IMR-90 (cell line): ENCODE results near the gene KCNMB3. TPM values are rescaled to one million over a fixed set of nuclear protein-coding genes. Genes with fewer than 3 reads are reported as not detected.

Source experiments
- ATAC-seq: fragments of 200-7000 bp; cut with Tn5 transposase; 2 replicates; pipeline ENCODE4 v1.9.1; 2020; ENCODE audit warnings: low read depth, mild to moderate bottlenecking, moderate library complexity
- BruUV-seq: library from RNA; stranded (reverse); fragments of 400-500 nt; replicated peaks from 2 replicates; lab custom pipeline; 2021; lab: Mats Ljungman, UMichigan
- CTCF ChIA-PET: fragments of 300-600 bp; formaldehyde crosslinking; extraction: SDS; loops from one replicate; lab custom pipeline; 2021; ENCODE audit warnings: antibody characterized with exemption; lab: Yijun Ruan, JAX
- POLR2A ChIA-PET: fragments of 300-600 bp; sonication (Branson Sonifier 250); formaldehyde crosslinking; loops from one replicate; lab custom pipeline; 2022; ENCODE audit warnings: antibody characterized with exemption; ENCODE audit not compliant: unreplicated experiment; lab: Charles Lee
- DNase-seq: peaks from one replicate; pipeline ENCODE4 v3.0.0; 2013
- H2AFZ ChIP-seq: replicated peaks from 2 replicates; pipeline ENCODE3; 2013; ENCODE audit warnings: low read length, mild to moderate bottlenecking; ENCODE audit not compliant: poor library complexity
- H2AK5ac ChIP-seq: 2 replicates; pipeline ENCODE4 v1.6.1; 2013; ENCODE audit warnings: low read depth, low read length, inconsistent platforms
- H2AK9ac ChIP-seq: replicated peaks from 2 replicates; pipeline ENCODE3; 2013; ENCODE audit warnings: mild to moderate bottlenecking, low read depth, low read length, moderate library complexity; ENCODE audit not compliant: poor library complexity
- H2BK120ac ChIP-seq: 2 replicates; pipeline ENCODE4 v1.6.1; 2013; ENCODE audit warnings: low read depth, low read length, inconsistent platforms
- H2BK15ac ChIP-seq: 3 replicates; pipeline ENCODE4 v1.6.1; 2013; ENCODE audit warnings: low read depth, low read length, inconsistent platforms
- H2BK20ac ChIP-seq: 2 replicates; pipeline ENCODE4 v1.6.1; 2013; ENCODE audit warnings: low read depth, mild to moderate bottlenecking, inconsistent platforms, low read length, moderate library complexity
- H2BK5ac ChIP-seq: 2 replicates; pipeline ENCODE4 v1.6.1; 2013; ENCODE audit warnings: mild to moderate bottlenecking, low read depth, low read length, inconsistent platforms; ENCODE audit not compliant: poor library complexity, severe bottlenecking
- H3K14ac ChIP-seq: replicated peaks from 2 replicates; pipeline ENCODE4 v1.6.1; 2013; ENCODE audit warnings: low read depth, low read length, inconsistent platforms
- H3K18ac ChIP-seq: 2 replicates; pipeline ENCODE4 v1.6.1; 2013; ENCODE audit warnings: low read depth, low read length, control low read depth
- H3K23ac ChIP-seq: 2 replicates; pipeline ENCODE4 v1.6.1; 2013; ENCODE audit warnings: low read depth, low read length, inconsistent platforms
- H3K27ac ChIP-seq: 2 replicates; pipeline ENCODE4 v1.5.1; 2013; ENCODE audit warnings: mild to moderate bottlenecking, control low read depth, low read length; ENCODE audit not compliant: insufficient read depth
- H3K27me3 ChIP-seq: 2 replicates; pipeline ENCODE4 v1.6.1; 2013; ENCODE audit warnings: low read length; ENCODE audit not compliant: control insufficient read depth, insufficient read depth
- H3K36me3 ChIP-seq: 2 replicates; pipeline ENCODE4 v1.6.1; 2013; ENCODE audit warnings: low read length, mixed read lengths; ENCODE audit not compliant: control insufficient read depth, insufficient read depth
- H3K4ac ChIP-seq: 2 replicates; pipeline ENCODE4 v1.6.1; 2013; ENCODE audit warnings: low read depth, low read length, inconsistent platforms
- H3K4me1 ChIP-seq: 2 replicates; pipeline ENCODE4 v1.6.1; 2013; ENCODE audit warnings: low read length, mixed read lengths; ENCODE audit not compliant: control insufficient read depth, insufficient read depth
- H3K4me2 ChIP-seq: 2 replicates; pipeline ENCODE4 v1.6.1; 2013; ENCODE audit warnings: low read depth, mild to moderate bottlenecking, control low read depth, low read length, moderate library complexity
- H3K4me3 ChIP-seq: 2 replicates; pipeline ENCODE4 v1.5.1; 2013; ENCODE audit warnings: low read depth, mild to moderate bottlenecking, control low read depth, low read length, moderate library complexity; ENCODE audit not compliant: insufficient read depth
- H3K56ac ChIP-seq: 2 replicates; pipeline ENCODE4 v1.6.1; 2013; ENCODE audit warnings: low read length, inconsistent platforms; ENCODE audit not compliant: insufficient read depth; ENCODE audit errors: extremely low read depth
- H3K79me1 ChIP-seq, 2 experiments: 2 replicates each; pipeline ENCODE4 v1.6.1; 2013; ENCODE audit warnings: low read length in 2 of 2, inconsistent platforms in 1 of 2, low read depth in 1 of 2
- H3K9ac ChIP-seq: 2 replicates; pipeline ENCODE4 v1.6.1; 2013; ENCODE audit warnings: low read depth, low read length, control low read depth
- H3K9me1 ChIP-seq: 2 replicates; pipeline ENCODE4 v1.6.1; 2013; ENCODE audit warnings: low read length, inconsistent platforms; ENCODE audit not compliant: insufficient read depth
- H3K9me3 ChIP-seq: 2 replicates; pipeline ENCODE4 v1.6.1; 2013; ENCODE audit warnings: low read length; ENCODE audit not compliant: control insufficient read depth, insufficient read depth
- H4K20me1 ChIP-seq: 2 replicates; pipeline ENCODE4 v1.6.1; 2013; ENCODE audit warnings: low read length, inconsistent platforms; ENCODE audit not compliant: insufficient read depth
- H4K5ac ChIP-seq: 2 replicates; pipeline ENCODE4 v1.6.1; 2013; ENCODE audit warnings: mild to moderate bottlenecking, low read depth, low read length, control low read depth
- H4K8ac ChIP-seq, 2 experiments: 2 replicates each; pipeline ENCODE4 v1.6.1; 2013; ENCODE audit warnings: low read depth in 2 of 2, low read length in 2 of 2, control low read depth in 1 of 2, inconsistent platforms in 1 of 2
- H4K91ac ChIP-seq: 2 replicates; pipeline ENCODE4 v1.6.1; 2013; ENCODE audit warnings: low read depth, low read length, inconsistent platforms; ENCODE audit not compliant: insufficient read depth
- CEBPB ChIP-seq: IDR thresholded peaks from 2 replicates; pipeline ENCODE4 v1.6.1; 2012; ENCODE audit warnings: low read depth, low read length, improper control_type of control experiment
- MAFK ChIP-seq: IDR thresholded peaks from 2 replicates; pipeline ENCODE4 v1.6.1; 2012; ENCODE audit warnings: low read depth, low read length, improper control_type of control experiment
- RAD21 ChIP-seq: IDR thresholded peaks from 2 replicates; pipeline ENCODE4 v1.6.1; 2012; ENCODE audit warnings: low read length, improper control_type of control experiment
- RCOR1 ChIP-seq: IDR thresholded peaks from 2 replicates; pipeline ENCODE4 v1.6.1; 2012; ENCODE audit warnings: mild to moderate bottlenecking, low read length, improper control_type of control experiment; ENCODE audit not compliant: insufficient replicate concordance
- WGBS, 2 experiments: methylation state at CpG; one replicate each; pipeline versions ENCODE4 v1.1.5 to v1.1.7; 2013; ENCODE audit warnings: missing lambda C conversion rate in 2 of 2; ENCODE audit not compliant: insufficient read length in 1 of 2; ENCODE audit errors: extremely low coverage in 2 of 2; 5-methylcytosine and 5-hydroxymethylcytosine counted together
- dilution Hi-C: fragments of 300-500 bp; cut with HindIII; formaldehyde crosslinking; loops from one replicate; pipeline ENCODE4 v1.14.3; 2018; ENCODE audit warnings: low sequenced_read_pairs; ENCODE audit not compliant: unreplicated experiment
- in situ Hi-C: fragments of 300-500 bp; cut with MboI; formaldehyde crosslinking; loops from 3 replicates; pipeline ENCODE4 v1.14.3; 2019; ENCODE audit warnings: low sequenced_read_pairs, inconsistent platforms, mixed read lengths
- intact Hi-C: fragments of 100-400 bp; cut with micrococcal nuclease; formaldehyde crosslinking; loops from 2 replicates; pipeline ENCODE4 v1.10.0; 2022
- polyA plus RNA-seq, 3 experiments: library from polyadenylated mRNA; depleted of rRNA; stranded (reverse); fragments of >200 nt; gene quantifications; 2 replicates each; pipeline ENCODE4 v1.2.3, GENCODE V29; 2012; ENCODE audit warnings: low replicate concordance in 1 of 3
- total RNA-seq: library from RNA; depleted of rRNA; stranded (reverse); fragments of >200 nt; gene quantifications from 2 replicates; pipeline ENCODE4 v1.2.3, GENCODE V29; 2012
- TF ChIP-seq, protein P1 (sequence below): fragments of 150-350 bp; IDR thresholded peaks from 2 replicates; pipeline ENCODE4 v1.6.1; 2017; ENCODE audit warnings: mild to moderate bottlenecking, antibody characterized with exemption, low read length, low read depth

Gene KCNMB3
- total and polyA plus RNA-seq, 2 of the 4 experiments (the other 2 are of a cell fraction): 0.72 to 1.2 TPM

DNA sequence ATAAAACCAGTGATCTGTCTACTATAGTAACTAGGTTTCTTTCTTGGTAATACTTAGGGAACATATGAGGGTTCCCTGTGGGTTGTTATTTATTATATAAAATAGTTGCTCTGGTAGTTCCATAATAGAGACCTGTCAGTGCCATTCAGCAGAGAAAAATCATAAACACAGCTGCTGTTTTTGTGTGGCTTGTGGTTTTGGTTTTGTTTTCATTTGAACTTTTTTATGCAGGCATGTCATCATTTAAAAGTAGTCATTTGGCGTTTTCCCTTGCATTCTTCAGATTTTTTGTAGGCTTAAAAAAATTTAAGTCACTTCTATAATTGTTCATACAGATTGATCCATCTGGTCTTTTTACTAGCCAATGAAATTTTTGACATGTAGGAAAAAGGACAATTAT is 54.8 kb downstream of the KCNMB3 start:
- no peak overlapping the region for H3K23ac ChIP-seq
- WGBS, 2 experiments: no CpG with 5 or more reads among the region's 1 CpG
- ATAC-seq (peak; percentile 84), DNase-seq (peak; percentile 89)
- H3K4me2 ChIP-seq: 0 out of 2 replicates have a peak overlapping the region, but pooled peaks have one; percentile 69
- no peak overlapping the region for H2AK5ac ChIP-seq
- no peak overlapping the region for H2BK15ac ChIP-seq
- H2BK5ac ChIP-seq: peak overlapping the region; percentile 27
- no peak overlapping the region for H2BK120ac ChIP-seq
- no peaks in the 10 kb centered on the region for H3K27me3 ChIP-seq
- dilution Hi-C loops (no loop called here), in situ Hi-C loops (no loop called here), intact Hi-C loops (loop anchor here (5.0 kb wide), 1 partner anchor 49 kb away; the partner anchor contains the start of gene PIK3CA)
- H3K27ac ChIP-seq: no peak overlapping the region
- no peaks in the 10 kb centered on the region for H3K36me3 ChIP-seq
- H3K4me3 ChIP-seq: no peak overlapping the region
- no peak overlapping the region for H3K4ac ChIP-seq
- ChIA-PET CTCF (interaction anchor here (0.6 kb wide), 1 partner anchor 126 kb away, joined by 3 read pairs; no protein-coding TSS in a partner anchor), POLR2A (no interaction called here)
- H4K8ac ChIP-seq: no peak overlapping the region
- BruUV-seq: no TSS peak
- H3K4me1 ChIP-seq: peaks cover 5% of the 10 kb centered on the region
- no peak overlapping the region for H2AK9ac ChIP-seq
- no peak overlapping the region for H2BK20ac ChIP-seq
- no peak overlapping the region for H3K18ac ChIP-seq
- H3K14ac ChIP-seq: no peak overlapping the region
- H4K5ac ChIP-seq: no peak overlapping the region
- H3K9me3 ChIP-seq: no peaks in the 10 kb centered on the region
- no peak overlapping the region for H3K56ac ChIP-seq
- H3K79me1 ChIP-seq: peaks cover 27 to 29% of the 10 kb centered on the region in 2 experiments
- no peaks in the 10 kb centered on the region; the same call in 1 of the 2 replicates for H3K9me1 ChIP-seq
- no peak overlapping the region for H3K9ac ChIP-seq
- H4K20me1 ChIP-seq: peaks cover 7% of the 10 kb centered on the region; the same call in 1 of the 2 replicates
- no peak overlapping the region for H4K91ac ChIP-seq
- H2AFZ ChIP-seq: no peak overlapping the region
- TF ChIP-seq RCOR1 (peak; percentile 63), RAD21 (no peak), CEBPB (0 out of 2 replicates have a peak, but pooled peaks have one; percentile 8), MAFK (no peak)
- TF ChIP-seq, protein P1, sequence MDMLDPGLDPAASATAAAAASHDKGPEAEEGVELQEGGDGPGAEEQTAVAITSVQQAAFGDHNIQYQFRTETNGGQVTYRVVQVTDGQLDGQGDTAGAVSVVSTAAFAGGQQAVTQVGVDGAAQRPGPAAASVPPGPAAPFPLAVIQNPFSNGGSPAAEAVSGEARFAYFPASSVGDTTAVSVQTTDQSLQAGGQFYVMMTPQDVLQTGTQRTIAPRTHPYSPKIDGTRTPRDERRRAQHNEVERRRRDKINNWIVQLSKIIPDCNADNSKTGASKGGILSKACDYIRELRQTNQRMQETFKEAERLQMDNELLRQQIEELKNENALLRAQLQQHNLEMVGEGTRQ: no peak
